Hematopoietic multipotent progenitor cell (in vitro differentiated cells): ENCODE results near the gene MYEOV. TPM values are rescaled to one million over a fixed set of nuclear protein-coding genes. Genes with fewer than 3 reads are reported as not detected.

Experiments used
- DNase-seq, 3 donors: peaks; one replicate each; pipeline ENCODE4 v3.0.0-alpha.2; 2011 to 2015; ENCODE audit warnings: low read depth in 2 of 3, low spot score in 2 of 3
- total RNA-seq: library from RNA; depleted of rRNA; stranded (reverse); fragments of >200 nt; gene quantifications from one replicate; pipeline ENCODE4 v1.2.3, GENCODE V29; 2012

Gene MYEOV
- not detected for total RNA-seq

DNA sequence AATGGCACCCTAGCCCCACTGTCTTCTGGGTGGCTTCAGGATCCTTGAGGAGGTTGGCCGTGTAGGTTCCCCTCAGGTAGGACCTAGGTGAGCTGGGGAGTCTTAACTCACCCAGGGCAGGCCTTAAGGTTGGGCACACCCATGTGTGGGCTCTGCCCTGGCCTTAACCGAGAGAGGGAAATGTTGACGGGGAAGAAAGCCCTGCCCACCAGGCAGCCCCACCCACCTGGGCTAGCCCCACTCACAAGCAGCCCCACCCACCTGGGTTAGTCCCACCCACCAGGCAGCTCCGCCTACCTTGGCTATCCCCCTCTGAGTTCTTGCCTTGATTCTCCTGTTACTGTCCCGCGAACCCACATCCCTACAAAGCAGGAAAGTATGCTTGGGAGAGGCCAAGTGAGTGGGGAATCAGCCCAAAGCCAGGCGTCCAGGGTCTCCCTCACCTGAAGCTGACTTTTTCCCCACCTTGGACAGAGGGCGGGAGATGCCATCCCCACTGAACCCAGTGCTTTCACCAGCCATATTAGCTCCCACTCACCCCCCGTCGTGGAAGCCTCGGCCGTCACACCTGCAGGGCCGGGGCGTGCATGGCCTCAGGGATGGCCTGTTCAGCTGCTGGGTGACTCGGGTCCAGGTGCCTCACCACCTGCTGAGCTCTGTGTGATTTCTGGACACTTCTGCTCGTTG, at the start of gene MYEOV:
MYEOV (plus strand) TSS at position 337 of the 687 bp plus-strand sequence. CDS start 1,200 bp downstream, outside the sequence.
- DNase-seq, result peak in 2 of 3 donors; percentile 29 to 47

- no peak for DNase-seq
Measured at GRCh38 chr11:69244266-69244665, 49.7 kb upstream of the MYEOV start.

DNA sequence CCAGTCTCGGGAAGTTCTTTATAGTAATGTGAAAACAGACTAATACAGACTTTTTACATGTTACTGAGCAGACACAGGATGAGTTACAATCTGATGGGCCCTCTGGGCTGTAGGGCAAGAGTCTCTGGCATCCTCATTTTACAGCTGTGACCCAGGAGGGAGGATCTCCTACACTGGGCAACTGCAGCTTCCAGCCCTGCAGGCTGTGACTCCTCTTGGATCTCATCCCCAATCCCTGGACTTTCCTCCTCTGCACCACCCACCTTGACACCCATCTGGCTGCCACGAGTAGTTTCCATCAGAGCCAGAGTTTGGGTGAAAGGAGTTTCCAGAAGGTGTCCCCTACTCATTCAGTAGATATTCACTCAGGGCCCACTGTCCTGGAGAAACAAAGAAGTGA, 48.9 kb upstream of the MYEOV start:
- no peak for DNase-seq

- DNase-seq, result no peak
Measured at GRCh38 chr11:69245491-69246345, 48.2 kb upstream of the MYEOV start.

- no peak for DNase-seq
Measured at GRCh38 chr11:69249311-69250185, 44.4 kb upstream of the MYEOV start.

DNA sequence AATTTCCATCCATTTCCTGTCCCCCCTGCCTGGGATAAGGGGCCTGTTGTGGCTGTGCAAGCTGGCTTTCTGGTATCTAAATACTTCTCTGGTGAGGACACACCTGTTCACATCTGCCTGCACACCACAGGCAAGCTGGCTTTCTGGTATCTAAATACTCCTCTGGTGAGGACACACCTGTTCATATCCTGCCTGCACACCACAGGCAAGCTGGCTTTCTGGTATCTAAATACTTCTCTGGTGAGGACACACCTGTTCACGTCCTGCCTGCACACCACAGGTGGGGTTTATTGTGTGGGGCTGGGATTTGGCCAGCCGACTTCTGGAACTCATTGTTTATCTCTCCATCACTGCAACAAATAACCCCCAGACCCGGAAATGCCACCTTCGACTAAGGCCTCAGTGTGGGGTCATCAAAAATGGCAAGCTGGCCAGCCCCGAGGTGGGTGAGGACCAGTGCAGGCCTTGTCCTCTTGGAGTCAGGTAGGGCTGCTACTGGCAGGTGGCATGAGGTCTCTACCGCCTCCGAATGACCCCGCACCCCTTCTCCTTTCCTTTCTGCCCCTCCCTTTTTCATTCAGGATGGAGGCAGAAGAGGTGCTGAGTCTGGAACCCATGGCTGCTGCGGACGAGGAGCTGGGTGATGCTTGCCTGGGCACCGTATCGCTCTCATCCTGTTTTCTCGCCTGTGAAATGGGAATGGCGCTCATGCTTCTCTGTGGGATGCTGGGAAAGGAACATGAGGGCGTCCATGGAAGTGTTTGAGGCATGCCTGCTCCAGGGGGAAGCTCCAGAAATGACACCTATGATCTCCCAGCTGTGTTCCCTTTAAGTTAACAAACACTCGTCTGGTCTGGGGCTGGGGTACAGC, 43.5 kb upstream of the MYEOV start:
- no peak for DNase-seq

DNA sequence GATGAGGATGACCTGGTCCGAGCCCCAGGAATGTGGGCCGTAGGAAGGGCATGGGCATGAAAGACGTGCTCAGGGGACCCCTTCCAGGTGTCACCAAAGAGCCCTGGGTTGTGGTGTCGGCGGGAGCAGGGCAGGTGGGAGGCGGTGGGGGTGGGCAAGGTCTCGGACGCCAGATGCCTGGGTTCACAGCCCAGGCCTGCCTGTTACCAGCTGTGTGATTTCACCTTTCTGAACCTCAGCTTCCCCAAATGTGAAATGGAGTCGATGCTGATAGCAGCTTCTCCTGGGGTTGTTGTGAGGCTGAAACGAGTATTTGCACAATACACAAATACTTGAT, 42.9 kb upstream of the MYEOV start:
- no peak for DNase-seq

- DNase-seq, result no peak
Measured at GRCh38 chr11:69251639-69252489, 42.1 kb upstream of the MYEOV start.

DNA sequence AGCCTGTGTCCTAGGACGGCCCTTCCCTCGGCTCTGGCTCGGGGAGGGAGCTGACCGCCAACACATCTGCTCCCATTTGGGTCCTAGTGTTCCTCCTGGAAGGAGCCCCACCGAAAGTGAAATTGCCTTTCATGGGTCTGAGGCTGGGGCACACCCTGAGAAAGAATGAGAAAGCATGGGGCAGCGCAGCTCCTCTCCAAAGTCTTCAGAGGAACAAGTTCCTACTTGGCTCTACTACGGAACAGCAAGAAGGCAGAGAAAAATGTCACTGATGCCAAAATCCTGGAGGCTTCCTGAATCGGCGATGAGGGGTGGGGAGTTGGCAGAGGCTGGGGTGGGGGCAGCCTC, 41.5 kb upstream of the MYEOV start:
- no peak for DNase-seq

GRCh38 chr11:69253028-69253427, 40.9 kb upstream of the MYEOV start:
- no peak for DNase-seq

DNA sequence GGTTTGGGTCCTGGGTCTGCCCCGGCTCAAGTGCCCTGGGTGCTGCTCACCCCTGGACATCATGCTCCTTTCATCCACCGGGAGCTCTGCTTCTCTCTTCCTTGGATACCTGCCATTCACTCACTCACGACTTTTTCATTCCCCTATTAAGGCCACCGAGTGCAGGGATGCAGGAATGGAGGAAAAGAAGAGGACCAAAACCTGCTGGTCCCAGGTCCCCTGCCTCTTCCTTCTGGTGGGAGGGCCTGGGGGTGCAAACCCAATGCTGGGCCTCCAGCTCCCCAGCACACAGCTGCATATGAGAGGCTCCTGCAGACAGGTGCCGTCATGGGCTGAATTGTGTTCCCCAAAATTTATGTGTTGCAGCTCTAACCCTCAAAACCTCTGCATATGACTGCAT, 36.8 kb upstream of the MYEOV start:
- no peak for DNase-seq

- no peak for DNase-seq
Measured at GRCh38 chr11:69257838-69258658, 35.9 kb upstream of the MYEOV start.

DNA sequence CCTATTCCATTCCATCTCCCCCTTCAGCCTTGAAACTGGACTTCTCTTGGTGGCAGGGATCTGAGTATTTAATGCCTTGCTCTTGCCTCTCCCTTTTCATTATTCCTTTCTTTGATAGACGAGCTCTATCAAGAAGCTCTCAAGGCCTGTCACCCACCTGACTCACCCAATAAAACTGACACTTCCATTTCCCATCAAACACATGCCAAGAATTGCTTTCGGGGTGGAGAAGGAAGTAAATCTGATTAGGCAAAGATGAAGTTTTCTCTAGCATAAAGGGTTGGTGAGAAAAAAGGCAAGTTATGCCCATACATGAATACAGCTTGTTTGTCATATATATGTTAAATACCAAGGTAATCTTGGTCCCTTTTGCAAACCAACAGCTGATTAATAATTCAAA, 34.9 kb upstream of the MYEOV start:
- no peak for DNase-seq

DNA sequence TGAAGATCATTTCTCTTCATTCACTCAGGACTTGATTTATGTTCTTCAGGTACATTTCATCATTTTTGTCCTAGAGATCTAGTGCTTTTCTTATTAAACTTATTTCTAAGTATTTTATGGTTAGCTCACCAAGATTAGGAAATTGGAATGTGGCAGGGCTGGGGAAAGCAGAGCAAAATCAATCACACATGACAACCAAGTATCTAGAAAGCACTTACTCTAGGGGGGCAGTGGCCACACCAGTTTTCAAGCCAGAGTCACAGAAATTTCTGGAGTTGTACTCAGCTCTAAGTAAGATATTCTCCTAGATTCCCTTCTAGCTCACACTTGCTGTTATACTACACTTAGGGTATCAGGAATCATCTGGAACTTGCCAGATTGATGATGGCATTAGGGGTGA, 33.3 kb upstream of the MYEOV start:
- no peak for DNase-seq

DNA sequence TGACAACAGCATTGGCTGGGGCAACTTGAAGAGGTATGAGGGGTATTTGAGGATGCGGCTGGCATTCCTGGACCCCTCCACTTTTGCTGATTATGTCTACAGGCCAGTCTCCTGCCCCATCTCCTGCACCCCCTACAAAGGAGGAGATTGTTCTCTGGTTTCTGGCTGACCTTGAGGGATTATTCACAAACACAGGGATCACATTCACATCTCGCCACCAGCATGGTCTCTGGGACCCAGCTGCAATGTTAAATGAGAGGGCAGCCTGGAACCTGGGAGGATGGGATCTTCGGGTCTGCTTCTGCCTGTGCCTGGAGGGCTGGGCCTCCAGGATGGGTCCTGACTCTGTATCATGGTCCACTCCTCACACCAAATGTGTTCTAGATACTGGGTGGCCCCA, 32.8 kb upstream of the MYEOV start:
- DNase-seq, result no peak

- DNase-seq, result no peak
Measured at GRCh38 chr11:69262918-69263735, 30.8 kb upstream of the MYEOV start.

DNA sequence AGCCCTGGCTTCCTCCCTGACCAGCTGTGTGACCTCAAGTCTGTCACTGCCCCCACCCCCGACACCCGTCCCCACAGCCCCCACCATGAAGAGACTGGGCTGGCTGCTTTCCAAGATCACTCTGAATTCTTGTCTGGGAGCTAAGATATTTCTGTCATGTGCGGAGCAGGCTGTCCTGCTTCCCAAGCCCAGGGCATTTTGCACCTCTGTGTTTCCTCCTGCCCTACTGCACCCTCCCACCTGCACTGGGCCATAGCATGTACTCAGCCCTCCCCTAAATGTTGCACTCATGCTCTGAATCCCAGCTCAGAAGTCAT, 30.3 kb upstream of the MYEOV start:
- no peak for DNase-seq

GRCh38 chr11:69264486-69264885, 29.5 kb upstream of the MYEOV start:
- DNase-seq, result no peak
